GM23338 (cell line): Measurements from ENCODE around the gene MAP2K6. TPM values are rescaled to one million over a fixed set of nuclear protein-coding genes. Genes with fewer than 3 reads are reported as not detected.

Experiments used
- ATAC-seq: fragments of 200-7000 bp; cut with Tn5 transposase; 3 replicates; pipeline ENCODE4 v1.9.1; 2020
- DNase-seq: peaks from one replicate; pipeline ENCODE4 v3.0.0-alpha.2; 2015; ENCODE audit warnings: low spot score
- H2AFZ ChIP-seq: fragments of 200-600 bp; sonication (generic); 2 replicates; pipeline ENCODE4 v1.8.0; 2016; ENCODE audit warnings: antibody characterized with exemption, mild to moderate bottlenecking, moderate library complexity
- H3F3A ChIP-seq: fragments of 200-600 bp; sonication (generic); replicated peaks from 2 replicates; pipeline ENCODE4 v1.8.0; 2017; ENCODE audit warnings: antibody characterized with exemption, mixed run types, low read depth
- H3K27ac ChIP-seq: fragments of 200-600 bp; sonication (generic); 2 replicates; pipeline ENCODE4 v1.6.1; 2016; ENCODE audit warnings: low read depth
- H3K27me3 ChIP-seq: fragments of 200-600 bp; sonication (generic); 2 replicates; pipeline ENCODE4 v1.8.0; 2016; ENCODE audit warnings: mild to moderate bottlenecking, mixed run types, moderate library complexity; ENCODE audit not compliant: insufficient read depth
- H3K36me3 ChIP-seq: fragments of 200-600 bp; sonication (generic); 2 replicates; pipeline ENCODE4 v1.8.0; 2016; ENCODE audit warnings: mild to moderate bottlenecking; ENCODE audit not compliant: insufficient read depth
- H3K4me1 ChIP-seq: fragments of 200-600 bp; sonication (generic); 2 replicates; pipeline ENCODE4 v1.8.0; 2016; ENCODE audit warnings: mild to moderate bottlenecking, moderate library complexity; ENCODE audit not compliant: insufficient read depth
- H3K4me2 ChIP-seq: fragments of 200-600 bp; sonication (generic); 2 replicates; pipeline ENCODE4 v1.7.1; 2017; ENCODE audit warnings: mixed run types
- H3K4me3 ChIP-seq: fragments of 200-600 bp; sonication (generic); 2 replicates; pipeline ENCODE4 v1.6.1; 2016; ENCODE audit warnings: mixed run types
- H3K79me2 ChIP-seq: fragments of 200-600 bp; sonication (generic); replicated peaks from 2 replicates; pipeline ENCODE4 v1.8.0; 2017; ENCODE audit warnings: mild to moderate bottlenecking; ENCODE audit not compliant: insufficient read depth
- H3K9me2 ChIP-seq: fragments of 200-600 bp; sonication (generic); 2 replicates; pipeline ENCODE4 v1.8.0; 2017; ENCODE audit not compliant: insufficient read depth
- H4K20me1 ChIP-seq: fragments of 200-600 bp; sonication (generic); replicated peaks from 2 replicates; pipeline ENCODE4 v1.8.0; 2017; ENCODE audit warnings: mild to moderate bottlenecking; ENCODE audit not compliant: insufficient read depth
- H3K27ac Mint-ChIP-seq: 2 replicates; pipeline ENCODE4 v1.8.0; 2020; ENCODE audit warnings: inconsistent platforms, mild to moderate bottlenecking, moderate library complexity, mixed read lengths
- H3K27me3 Mint-ChIP-seq: 3 replicates; pipeline ENCODE4 v1.8.0; 2022; ENCODE audit warnings: low read depth, mild to moderate bottlenecking, moderate library complexity, mixed read lengths, inconsistent platforms; ENCODE audit not compliant: insufficient read depth, poor library complexity
- H3K36me3 Mint-ChIP-seq: 3 replicates; pipeline ENCODE4 v1.8.0; 2021; ENCODE audit warnings: low read depth, mild to moderate bottlenecking, inconsistent platforms, moderate library complexity, mixed read lengths
- H3K4me1 Mint-ChIP-seq: 3 replicates; pipeline ENCODE4 v1.8.0; 2020; ENCODE audit warnings: mild to moderate bottlenecking, inconsistent platforms, mixed read lengths
- H3K4me3 Mint-ChIP-seq: 3 replicates; pipeline ENCODE4 v1.8.0; 2021; ENCODE audit warnings: moderate library complexity, mild to moderate bottlenecking, inconsistent platforms, mixed read lengths
- H3K9me3 Mint-ChIP-seq: 3 replicates; pipeline ENCODE4 v1.8.0; 2020; ENCODE audit warnings: moderate library complexity, mild to moderate bottlenecking, inconsistent platforms, mixed read lengths
- CREB1 ChIP-seq: fragments of 250-450 bp; sonication (Bioruptor Pico); IDR thresholded peaks from 2 replicates; pipeline ENCODE4 v1.5.0; 2020; ENCODE audit warnings: low read depth, mild to moderate bottlenecking, moderate library complexity
- EZH2 ChIP-seq: fragments of 200-600 bp; sonication (generic); IDR thresholded peaks from one replicate; pipeline ENCODE4 v1.8.0; 2017; ENCODE audit warnings: antibody characterized with exemption, mild to moderate bottlenecking, low read depth; ENCODE audit not compliant: unreplicated experiment
- EZH2phosphoT487 ChIP-seq: fragments of 200-600 bp; sonication (generic); IDR thresholded peaks from one replicate; pipeline ENCODE4 v1.8.1; 2018; ENCODE audit warnings: antibody characterized with exemption; ENCODE audit not compliant: unreplicated experiment
- JUNB ChIP-seq: IDR thresholded peaks from one replicate; pipeline ENCODE4 v1.6.1; 2016; ENCODE audit warnings: antibody characterized with exemption; ENCODE audit not compliant: unreplicated experiment
- NANOG ChIP-seq: IDR thresholded peaks from 2 replicates; pipeline ENCODE4 v1.6.1; 2016; ENCODE audit warnings: antibody characterized with exemption, borderline replicate concordance
- POLR2AphosphoS5 ChIP-seq: IDR thresholded peaks from 2 replicates; pipeline ENCODE4 v1.6.1; 2016; ENCODE audit warnings: antibody characterized with exemption, low read depth
- STAT1 ChIP-seq: IDR thresholded peaks from one replicate; pipeline ENCODE4 v1.6.1; 2016; ENCODE audit warnings: antibody characterized with exemption; ENCODE audit not compliant: unreplicated experiment
- ZNF114 ChIP-seq: fragments of 250-450 bp; sonication (Bioruptor Pico); IDR thresholded peaks from 2 replicates; pipeline ENCODE4 v1.5.0; 2020; ENCODE audit warnings: mild to moderate bottlenecking, moderate library complexity
- ZNF331 ChIP-seq: fragments of 250-450 bp; sonication (Bioruptor Pico); IDR thresholded peaks from 2 replicates; pipeline ENCODE4 v1.5.0; 2020; ENCODE audit warnings: low read depth, mild to moderate bottlenecking, moderate library complexity
- polyA plus RNA-seq: library from polyadenylated mRNA; unstranded; fragments of >200 nt; fragmentation: Nextera tagmentation; extraction: Ambion mirVana; gene quantifications from 2 replicates; pipeline ENCODE4 v1.2.1, GENCODE V29; 2016
- total RNA-seq: library from RNA; depleted of rRNA; stranded (reverse); fragments of >200 nt; shearing (Covaris generic); gene quantifications from 2 replicates; pipeline ENCODE4 v1.2.3, GENCODE V29; 2014
- TF ChIP-seq, protein P1 (sequence below), 2 experiments: fragments of 200-600 bp in 1 of 2; sonication (generic) in 1 of 2; conservative IDR thresholded peaks; 2 replicates each; pipeline versions ENCODE4 v1.5.1 to v1.6.1; 2016 to 2017; ENCODE audit warnings: antibody characterized with exemption in 2 of 2, low read depth in 2 of 2, mild to moderate bottlenecking in 2 of 2, moderate library complexity in 1 of 2
- TF ChIP-seq, protein P2 (sequence below): IDR thresholded peaks from one replicate; pipeline ENCODE4 v1.6.1; 2018; ENCODE audit warnings: antibody characterized with exemption; ENCODE audit not compliant: unreplicated experiment
- TF ChIP-seq, protein P3 (sequence below): fragments of 250-450 bp; sonication (Bioruptor Pico); IDR thresholded peaks from 2 replicates; pipeline ENCODE4 v1.5.0; 2020; ENCODE audit warnings: mild to moderate bottlenecking, moderate library complexity
- TF ChIP-seq, protein P4 (sequence below): IDR thresholded peaks from 2 replicates; pipeline ENCODE4 v1.6.1; 2016; ENCODE audit warnings: antibody characterized with exemption

The MAP2K6 gene
- total and polyA plus RNA-seq, 2 experiments from 2014 or later = 26.3 to 31.1 TPM

DNA sequence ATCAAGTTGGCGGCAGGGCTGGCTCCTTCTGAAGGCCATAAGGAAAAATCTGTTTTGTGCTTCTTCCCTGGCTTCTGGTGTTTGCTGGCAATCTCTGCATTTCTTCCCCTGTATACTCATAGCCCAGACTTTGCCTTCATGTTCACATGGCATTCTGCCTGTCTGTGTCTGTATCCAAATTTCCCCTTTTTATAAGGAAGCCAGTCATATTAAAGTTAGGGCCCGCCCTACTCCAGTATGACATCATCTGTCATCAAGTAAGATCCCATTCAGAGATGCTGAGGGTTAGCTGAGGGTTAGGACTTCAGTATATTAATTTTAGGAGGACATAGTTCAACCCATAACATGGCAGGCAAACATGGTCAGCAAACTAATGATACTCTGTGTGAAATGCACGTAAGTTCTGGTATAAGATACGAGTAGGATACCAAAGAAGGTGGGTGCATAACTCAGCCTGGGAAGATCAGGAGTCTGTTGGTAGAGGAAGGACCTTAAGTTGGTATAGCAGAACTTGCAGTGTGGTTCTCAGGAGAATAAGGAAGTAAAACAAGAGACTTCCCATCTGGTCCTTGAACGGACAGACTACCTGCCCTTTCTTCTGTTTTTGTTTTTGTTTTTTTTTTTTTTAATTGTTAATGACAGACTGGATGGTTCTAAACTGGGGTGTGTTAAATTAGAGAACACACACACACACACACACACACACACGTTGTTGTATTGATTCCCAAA is 13.9 kb downstream of the MAP2K6 start:
- H3K79me2 ChIP-seq = peaks cover 93% of the 10 kb centered on the region
- peak overlapping the region; percentile 54; the same call in 1 of the 2 replicates for H3K27ac Mint-ChIP-seq
- TF ChIP-seq JUNB (no peak), EZH2 (no peak), STAT1 (no peak), ZNF331 (CRISPR knock-in tag) (no peak), NANOG (no peak), EZH2phosphoT487 (no peak), CREB1 (CRISPR knock-in tag) (no peak), ZNF114 (CRISPR knock-in tag) (no peak), POLR2AphosphoS5 (no peak)
- TF ChIP-seq, protein P1, sequence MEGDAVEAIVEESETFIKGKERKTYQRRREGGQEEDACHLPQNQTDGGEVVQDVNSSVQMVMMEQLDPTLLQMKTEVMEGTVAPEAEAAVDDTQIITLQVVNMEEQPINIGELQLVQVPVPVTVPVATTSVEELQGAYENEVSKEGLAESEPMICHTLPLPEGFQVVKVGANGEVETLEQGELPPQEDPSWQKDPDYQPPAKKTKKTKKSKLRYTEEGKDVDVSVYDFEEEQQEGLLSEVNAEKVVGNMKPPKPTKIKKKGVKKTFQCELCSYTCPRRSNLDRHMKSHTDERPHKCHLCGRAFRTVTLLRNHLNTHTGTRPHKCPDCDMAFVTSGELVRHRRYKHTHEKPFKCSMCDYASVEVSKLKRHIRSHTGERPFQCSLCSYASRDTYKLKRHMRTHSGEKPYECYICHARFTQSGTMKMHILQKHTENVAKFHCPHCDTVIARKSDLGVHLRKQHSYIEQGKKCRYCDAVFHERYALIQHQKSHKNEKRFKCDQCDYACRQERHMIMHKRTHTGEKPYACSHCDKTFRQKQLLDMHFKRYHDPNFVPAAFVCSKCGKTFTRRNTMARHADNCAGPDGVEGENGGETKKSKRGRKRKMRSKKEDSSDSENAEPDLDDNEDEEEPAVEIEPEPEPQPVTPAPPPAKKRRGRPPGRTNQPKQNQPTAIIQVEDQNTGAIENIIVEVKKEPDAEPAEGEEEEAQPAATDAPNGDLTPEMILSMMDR (conservative IDR thresholded peaks at IDR 0.05; ENCODE audit: low read depth in 2 of 2) = no peak
- TF ChIP-seq, protein P2, sequence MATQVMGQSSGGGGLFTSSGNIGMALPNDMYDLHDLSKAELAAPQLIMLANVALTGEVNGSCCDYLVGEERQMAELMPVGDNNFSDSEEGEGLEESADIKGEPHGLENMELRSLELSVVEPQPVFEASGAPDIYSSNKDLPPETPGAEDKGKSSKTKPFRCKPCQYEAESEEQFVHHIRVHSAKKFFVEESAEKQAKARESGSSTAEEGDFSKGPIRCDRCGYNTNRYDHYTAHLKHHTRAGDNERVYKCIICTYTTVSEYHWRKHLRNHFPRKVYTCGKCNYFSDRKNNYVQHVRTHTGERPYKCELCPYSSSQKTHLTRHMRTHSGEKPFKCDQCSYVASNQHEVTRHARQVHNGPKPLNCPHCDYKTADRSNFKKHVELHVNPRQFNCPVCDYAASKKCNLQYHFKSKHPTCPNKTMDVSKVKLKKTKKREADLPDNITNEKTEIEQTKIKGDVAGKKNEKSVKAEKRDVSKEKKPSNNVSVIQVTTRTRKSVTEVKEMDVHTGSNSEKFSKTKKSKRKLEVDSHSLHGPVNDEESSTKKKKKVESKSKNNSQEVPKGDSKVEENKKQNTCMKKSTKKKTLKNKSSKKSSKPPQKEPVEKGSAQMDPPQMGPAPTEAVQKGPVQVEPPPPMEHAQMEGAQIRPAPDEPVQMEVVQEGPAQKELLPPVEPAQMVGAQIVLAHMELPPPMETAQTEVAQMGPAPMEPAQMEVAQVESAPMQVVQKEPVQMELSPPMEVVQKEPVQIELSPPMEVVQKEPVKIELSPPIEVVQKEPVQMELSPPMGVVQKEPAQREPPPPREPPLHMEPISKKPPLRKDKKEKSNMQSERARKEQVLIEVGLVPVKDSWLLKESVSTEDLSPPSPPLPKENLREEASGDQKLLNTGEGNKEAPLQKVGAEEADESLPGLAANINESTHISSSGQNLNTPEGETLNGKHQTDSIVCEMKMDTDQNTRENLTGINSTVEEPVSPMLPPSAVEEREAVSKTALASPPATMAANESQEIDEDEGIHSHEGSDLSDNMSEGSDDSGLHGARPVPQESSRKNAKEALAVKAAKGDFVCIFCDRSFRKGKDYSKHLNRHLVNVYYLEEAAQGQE = no peak
- TF ChIP-seq, protein P3, sequence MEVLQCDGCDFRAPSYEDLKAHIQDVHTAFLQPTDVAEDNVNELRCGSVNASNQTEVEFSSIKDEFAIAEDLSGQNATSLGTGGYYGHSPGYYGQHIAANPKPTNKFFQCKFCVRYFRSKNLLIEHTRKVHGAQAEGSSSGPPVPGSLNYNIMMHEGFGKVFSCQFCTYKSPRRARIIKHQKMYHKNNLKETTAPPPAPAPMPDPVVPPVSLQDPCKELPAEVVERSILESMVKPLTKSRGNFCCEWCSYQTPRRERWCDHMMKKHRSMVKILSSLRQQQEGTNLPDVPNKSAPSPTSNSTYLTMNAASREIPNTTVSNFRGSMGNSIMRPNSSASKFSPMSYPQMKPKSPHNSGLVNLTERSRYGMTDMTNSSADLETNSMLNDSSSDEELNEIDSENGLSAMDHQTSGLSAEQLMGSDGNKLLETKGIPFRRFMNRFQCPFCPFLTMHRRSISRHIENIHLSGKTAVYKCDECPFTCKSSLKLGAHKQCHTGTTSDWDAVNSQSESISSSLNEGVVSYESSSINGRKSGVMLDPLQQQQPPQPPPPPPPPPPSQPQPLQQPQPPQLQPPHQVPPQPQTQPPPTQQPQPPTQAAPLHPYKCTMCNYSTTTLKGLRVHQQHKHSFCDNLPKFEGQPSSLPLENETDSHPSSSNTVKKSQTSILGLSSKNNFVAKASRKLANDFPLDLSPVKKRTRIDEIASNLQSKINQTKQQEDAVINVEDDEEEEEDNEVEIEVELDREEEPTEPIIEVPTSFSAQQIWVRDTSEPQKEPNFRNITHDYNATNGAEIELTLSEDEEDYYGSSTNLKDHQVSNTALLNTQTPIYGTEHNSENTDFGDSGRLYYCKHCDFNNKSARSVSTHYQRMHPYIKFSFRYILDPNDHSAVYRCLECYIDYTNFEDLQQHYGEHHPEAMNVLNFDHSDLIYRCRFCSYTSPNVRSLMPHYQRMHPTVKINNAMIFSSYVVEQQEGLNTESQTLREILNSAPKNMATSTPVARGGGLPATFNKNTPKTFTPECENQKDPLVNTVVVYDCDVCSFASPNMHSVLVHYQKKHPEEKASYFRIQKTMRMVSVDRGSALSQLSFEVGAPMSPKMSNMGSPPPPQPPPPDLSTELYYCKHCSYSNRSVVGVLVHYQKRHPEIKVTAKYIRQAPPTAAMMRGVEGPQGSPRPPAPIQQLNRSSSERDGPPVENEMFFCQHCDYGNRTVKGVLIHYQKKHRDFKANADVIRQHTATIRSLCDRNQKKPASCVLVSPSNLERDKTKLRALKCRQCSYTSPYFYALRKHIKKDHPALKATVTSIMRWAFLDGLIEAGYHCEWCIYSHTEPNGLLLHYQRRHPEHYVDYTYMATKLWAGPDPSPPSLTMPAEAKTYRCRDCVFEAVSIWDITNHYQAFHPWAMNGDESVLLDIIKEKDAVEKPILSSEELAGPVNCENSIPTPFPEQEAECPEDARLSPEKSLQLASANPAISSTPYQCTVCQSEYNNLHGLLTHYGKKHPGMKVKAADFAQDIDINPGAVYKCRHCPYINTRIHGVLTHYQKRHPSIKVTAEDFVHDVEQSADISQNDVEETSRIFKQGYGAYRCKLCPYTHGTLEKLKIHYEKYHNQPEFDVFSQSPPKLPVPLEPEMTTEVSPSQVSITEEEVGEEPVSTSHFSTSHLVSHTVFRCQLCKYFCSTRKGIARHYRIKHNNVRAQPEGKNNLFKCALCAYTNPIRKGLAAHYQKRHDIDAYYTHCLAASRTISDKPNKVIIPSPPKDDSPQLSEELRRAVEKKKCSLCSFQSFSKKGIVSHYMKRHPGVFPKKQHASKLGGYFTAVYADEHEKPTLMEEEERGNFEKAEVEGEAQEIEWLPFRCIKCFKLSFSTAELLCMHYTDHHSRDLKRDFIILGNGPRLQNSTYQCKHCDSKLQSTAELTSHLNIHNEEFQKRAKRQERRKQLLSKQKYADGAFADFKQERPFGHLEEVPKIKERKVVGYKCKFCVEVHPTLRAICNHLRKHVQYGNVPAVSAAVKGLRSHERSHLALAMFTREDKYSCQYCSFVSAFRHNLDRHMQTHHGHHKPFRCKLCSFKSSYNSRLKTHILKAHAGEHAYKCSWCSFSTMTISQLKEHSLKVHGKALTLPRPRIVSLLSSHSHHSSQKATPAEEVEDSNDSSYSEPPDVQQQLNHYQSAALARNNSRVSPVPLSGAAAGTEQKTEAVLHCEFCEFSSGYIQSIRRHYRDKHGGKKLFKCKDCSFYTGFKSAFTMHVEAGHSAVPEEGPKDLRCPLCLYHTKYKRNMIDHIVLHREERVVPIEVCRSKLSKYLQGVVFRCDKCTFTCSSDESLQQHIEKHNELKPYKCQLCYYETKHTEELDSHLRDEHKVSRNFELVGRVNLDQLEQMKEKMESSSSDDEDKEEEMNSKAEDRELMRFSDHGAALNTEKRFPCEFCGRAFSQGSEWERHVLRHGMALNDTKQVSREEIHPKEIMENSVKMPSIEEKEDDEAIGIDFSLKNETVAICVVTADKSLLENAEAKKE (CRISPR knock-in tag) = no peak
- TF ChIP-seq, protein P4, sequence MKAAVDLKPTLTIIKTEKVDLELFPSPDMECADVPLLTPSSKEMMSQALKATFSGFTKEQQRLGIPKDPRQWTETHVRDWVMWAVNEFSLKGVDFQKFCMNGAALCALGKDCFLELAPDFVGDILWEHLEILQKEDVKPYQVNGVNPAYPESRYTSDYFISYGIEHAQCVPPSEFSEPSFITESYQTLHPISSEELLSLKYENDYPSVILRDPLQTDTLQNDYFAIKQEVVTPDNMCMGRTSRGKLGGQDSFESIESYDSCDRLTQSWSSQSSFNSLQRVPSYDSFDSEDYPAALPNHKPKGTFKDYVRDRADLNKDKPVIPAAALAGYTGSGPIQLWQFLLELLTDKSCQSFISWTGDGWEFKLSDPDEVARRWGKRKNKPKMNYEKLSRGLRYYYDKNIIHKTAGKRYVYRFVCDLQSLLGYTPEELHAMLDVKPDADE = no peak

More for the DNA sequence above, 13.9 kb downstream of the MAP2K6 start:
- no peak overlapping the region for H3K4me3 ChIP-seq
- no peak for DNase-seq
- Mint-ChIP-seq H3K27me3 (peaks cover 8% of the 10 kb centered on the region), H3K9me3 (no peaks in the 10 kb centered on the region), H3K4me1 (peaks cover 82% of the 10 kb centered on the region), H3K4me3 (no peak overlapping the region), H3K36me3 (peaks cover under 1% of the 10 kb centered on the region; the same call in 2 of the 3 replicates)
- H2AFZ ChIP-seq = no peak overlapping the region
- H3K9me2 ChIP-seq = no peaks in the 10 kb centered on the region
- H3F3A ChIP-seq = no peaks in the 10 kb centered on the region
- no peaks in the 10 kb centered on the region for H3K27me3 ChIP-seq
- H3K4me1 ChIP-seq = peaks cover 82% of the 10 kb centered on the region
- no peak overlapping the region for H3K4me2 ChIP-seq
- H3K36me3 ChIP-seq = no peaks in the 10 kb centered on the region
- no peak overlapping the region for H3K27ac ChIP-seq
- no peaks in the 10 kb centered on the region for H4K20me1 ChIP-seq
- ATAC-seq = no peak
